ENCODE results near the gene ARID1B.
A peak's percentile ranks its signal among the peaks of the same experiment; 100 is the strongest.
"Not testable (repeated sequence)": the region's sequence is repeated elsewhere in the genome, so short reads cannot be mapped to it uniquely, and the experiment has no call there.

Gene ARID1B

DNA sequence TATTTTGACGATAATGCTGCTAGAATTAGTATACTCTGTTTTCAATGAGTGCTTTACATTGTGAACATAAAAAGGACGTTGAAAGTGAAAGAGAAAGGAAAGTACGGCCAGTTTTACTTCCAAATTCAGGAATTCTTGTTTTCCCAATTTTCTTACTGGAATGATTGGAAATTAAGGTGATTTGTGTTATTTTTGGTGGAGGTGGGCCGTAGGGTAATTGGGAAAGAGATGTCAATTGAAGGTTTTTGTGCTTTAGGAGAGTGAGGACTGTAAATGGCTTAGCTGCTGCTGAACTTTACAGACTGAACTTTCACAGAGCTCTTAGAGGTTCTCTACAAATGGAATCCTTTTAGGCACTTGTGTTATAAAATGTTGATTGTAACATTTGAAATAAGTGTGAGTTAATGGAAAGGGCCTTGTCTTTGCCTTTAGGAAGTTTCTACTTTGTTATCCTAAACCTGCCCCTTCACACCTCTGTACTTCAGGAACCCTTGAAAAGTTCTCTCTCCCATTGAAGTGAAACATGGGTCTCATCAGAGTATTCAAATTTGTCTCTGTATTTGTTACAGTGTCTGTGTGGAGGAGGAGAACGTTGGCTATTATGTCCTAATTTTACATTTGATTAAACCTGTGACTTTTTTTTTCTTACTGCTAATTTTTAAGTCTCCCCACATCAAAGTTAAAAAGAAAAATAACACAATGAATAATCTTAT, 256.4 kb downstream of the ARID1B start:
- DNase-seq, result no peak

DNA sequence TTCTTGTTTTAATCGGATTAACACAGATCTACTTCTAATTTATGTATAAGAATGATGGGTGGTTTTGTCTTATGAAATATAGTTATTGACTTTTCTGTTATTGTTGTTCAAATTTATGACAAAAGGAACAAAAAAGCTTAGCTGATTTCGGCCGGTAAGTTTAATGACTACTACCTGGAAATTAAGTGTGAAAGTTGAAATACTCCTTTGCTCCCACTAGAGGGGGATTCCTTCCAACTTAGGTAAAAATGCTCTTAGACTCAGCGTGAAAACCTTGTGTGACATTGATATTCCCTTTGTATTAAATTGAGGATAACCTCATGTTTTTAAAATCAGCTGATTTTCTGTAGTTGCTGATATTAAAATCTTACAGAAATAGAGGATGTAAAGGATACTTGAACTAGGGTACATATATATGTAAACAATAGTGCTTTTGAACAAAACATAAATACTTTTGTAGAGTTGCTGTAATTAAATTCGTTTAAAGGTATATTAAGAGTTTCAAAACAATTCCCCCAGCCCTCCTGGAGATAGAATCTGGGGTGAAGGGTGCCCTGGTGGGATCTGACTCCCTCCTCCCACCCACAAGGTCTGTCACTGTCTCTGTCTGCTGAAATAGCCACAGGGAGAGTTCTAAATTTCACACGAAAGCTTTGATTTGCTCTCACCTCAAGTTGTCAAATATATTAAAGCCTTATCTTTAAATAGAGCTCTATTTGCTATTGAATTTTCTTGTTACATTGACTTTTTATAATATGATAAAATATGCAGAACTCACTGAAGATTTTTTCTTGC, 257.5 kb downstream of the ARID1B start:
- DNase-seq, result peak in 1 of 2 donors; percentile 53

DNA sequence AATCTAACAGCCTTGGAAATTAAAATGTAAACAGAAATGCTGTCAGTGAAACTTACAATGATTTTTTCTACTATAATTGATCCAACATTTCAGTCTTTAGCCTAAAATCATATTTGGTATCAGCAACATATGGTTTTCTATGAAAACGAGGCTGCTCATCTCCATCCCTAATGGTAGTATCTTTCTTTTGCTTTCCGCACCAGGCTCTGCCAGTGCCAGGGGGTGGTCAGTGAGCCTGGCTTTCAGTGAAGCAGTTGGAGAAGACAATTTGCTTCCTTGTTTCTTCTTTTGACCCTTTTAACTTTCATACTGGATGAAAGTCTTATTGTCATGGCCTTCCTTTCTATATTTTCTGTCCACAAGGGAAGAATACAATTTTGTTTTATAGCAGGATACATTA, 258.4 kb downstream of the ARID1B start:
- no peak for DNase-seq

DNA sequence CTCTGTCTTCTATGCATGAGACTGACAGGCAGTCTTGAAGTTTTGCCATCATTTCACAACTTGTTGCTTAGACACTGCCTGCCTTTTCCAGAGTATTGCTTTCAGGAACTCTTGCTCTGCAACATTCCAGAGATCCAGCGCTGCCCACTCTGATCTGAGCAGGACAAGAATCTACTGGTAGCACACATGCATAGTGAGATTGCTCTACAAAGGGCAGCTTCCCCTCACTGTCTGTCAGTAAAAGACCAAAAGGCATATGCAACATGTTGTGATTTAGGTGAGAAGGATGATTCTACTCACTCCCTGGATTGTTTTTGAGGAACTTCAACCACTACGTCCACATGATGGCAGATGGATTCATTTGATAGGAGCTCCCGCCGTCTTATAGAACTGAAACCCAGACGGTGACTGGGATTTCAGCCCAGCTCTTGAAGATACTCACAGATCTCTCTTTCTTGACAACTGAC, 259.1 kb downstream of the ARID1B start:
- DNase-seq, result peak; percentile 37 to 69

DNA sequence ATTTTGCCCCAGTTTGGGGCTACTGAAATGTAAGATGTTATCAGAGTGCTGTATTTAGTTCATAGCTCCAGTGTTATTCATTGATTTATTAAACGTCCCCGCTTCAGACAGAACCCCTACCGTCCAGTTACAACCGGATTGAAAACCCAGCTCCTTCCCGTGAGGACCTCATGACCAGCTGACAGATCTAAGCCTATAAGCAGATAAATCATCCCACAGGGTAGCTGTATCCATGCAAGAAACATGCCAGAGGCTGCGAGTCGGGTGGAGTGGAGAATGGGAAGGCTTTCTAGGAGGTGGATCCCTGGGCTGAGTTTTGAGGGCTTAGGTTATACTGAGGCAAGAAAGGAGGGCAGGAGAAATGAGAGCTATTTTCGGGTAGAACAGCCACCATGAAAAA, 260.0 kb downstream of the ARID1B start:
- DNase-seq, result no peak

DNA sequence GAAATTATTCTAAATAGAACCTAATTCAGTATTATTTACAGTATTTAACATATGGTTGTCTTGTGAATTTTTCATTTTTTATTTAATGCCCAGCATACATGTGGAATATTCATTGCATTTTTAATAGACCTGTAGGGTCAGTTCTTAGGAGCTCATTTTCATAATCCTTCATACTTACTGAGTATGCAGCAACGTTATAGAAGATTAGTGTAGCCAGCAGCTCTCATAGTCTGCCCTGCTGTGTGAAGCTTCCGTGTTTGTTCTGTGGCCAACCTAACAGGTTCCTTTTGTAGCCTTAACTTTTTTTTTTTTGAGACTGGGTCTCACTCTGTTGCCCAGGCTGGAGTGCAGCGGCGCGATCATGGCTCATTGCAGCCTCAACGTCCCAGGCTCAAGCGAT, 261.4 kb downstream of the ARID1B start:
- DNase-seq, result no peak

DNA sequence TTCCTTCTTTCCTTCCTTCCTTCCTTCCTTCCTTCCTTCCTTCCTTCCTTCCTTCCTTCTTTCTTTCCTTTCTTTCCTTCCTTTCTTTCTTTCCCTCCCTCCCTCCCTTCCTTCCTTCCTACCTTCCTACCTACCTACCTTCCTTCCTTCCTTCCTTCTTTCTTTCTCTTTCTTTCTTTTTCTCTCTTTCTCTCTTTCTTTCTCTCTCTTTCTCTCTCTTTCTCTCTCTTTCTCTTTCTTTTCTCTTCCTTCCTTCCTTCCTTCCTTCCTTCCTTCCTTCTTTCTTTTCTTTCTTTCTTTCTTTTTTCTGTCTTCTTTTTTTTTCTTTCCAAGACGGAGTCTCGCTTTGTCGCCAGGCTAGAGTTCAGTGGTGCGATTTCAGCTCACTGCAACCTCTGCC, 262.5 kb downstream of the ARID1B start:
- DNase-seq, result not testable (repeated sequence)

DNA sequence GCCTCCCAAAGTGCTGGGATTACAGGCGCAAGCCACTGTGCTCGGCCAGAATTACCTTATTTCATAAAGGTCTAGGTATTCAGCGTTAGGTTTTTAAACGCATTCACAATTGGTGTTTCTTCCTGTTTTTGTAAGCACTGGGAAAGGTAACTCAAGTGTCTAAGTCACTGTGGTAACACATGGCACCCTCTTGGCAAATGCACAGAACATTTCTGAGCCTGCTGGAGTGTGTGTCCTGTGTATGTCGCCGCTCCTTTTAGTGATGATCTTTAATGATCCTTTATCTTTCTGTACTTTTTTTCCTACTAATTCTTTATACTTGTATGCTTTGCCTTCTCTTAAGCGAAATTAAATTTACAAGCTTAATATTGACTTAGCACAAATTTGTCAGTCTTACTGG, 263.0 kb downstream of the ARID1B start:
- DNase-seq, result no peak

DNA sequence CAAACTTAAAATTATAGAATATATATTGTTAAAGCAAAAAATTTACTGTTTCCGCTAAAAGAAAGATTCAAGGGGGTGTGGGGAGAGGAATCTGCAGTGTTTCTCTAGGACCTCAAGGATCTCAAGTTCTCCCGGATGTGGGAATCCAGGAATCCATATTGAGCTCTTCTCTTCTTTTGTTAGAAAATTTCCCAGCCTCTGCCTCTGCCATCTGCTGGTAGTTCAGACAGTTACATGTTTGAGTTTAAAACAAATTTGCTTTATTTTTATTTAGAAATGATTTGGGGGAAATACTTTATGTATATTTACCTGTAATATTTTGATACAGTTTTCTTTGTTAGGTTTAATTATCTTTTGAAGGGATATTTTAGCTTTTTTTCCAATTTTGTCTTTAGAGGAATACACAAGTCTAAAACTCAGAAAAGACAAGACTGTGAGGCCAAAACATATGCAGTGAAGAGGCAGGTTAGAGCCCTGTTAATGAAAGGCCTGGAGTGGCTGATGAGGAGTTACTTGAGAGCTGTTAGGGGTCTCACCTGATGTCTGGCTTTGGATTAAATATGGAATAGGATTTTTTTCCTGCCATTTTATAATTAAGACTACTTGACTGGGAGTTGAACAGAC, 268.8 kb downstream of the ARID1B start:
- DNase-seq, result no peak

DNA sequence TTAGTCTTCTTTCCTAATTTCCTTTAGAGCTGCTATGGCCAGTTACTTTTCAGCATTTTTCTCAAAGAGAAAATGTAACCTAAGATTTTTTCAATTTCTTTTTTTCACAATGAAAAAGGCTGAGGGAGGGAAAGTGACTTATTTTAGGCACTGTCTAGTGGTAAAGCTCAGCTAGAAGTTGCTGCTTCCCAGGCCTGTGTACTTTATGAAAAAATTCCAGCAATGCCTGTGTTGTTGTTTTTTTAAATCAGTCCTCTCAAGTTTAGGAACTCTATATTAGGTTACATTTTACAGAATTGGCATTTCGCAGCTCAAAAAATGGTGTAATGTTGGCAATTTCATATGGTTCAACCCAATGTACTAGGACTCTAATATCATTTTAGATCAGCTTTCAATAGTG, 269.6 kb downstream of the ARID1B start:
- DNase-seq, result no peak

DNA sequence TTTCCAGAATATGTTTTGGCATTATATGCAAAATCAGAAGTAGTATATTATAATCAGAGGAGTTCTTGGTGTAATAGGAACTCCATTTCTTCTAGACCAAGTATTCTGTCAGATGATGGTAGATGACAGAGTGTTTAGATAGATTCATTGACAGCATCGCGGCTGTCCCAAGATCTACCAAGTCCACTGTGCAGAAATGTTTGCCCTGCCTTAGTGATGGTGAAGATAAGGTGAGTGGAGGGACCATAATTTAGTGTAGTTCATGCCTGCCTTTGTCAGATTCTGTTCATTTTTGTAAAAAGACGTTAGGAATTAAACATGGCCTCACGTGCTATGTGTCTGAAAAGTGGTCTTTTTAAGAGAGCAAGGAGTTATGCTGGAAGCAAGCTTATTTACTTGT, 270.1 kb downstream of the ARID1B start:
- DNase-seq, result no peak

DNA sequence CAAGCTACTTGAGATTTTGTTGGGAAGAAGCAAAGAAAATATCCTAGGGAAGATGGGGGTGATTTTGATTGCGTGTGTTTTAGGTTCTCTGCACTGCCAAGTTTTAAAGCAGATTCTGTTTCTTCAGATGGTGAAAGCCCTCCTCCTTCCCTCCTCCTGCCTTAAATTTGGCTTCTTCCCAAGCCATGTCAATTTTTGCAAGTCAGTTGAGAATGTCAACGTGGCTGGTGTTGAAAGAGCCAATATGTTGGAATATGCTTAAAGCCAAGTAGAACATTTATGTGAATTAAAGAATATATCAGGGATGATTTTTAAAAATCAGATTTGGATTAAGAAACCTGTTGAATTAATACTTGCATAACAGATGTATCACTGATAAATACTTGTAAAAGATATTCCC, 270.8 kb downstream of the ARID1B start:
- DNase-seq, result no peak

DNA sequence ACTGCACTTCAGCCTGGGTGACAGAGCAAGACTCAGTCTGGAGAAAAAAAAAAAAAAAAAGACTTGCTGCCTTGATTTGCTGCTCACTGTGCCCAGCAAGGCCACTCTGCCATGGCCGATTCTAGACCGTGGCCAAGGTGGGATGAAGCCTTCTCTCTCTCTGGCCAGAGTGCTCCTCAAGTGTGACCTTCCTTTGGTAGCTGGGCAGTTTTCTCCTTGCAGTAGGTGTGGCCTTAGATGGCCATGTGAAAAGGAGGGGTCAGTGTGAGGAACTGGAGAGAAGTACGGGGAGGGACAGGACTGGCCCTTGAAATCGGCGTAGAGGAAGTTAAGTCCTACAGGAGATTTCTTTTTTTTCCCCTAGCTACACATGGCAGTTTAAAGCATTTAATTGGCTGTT, 272.0 kb downstream of the ARID1B start:
- DNase-seq, result no peak

DNA sequence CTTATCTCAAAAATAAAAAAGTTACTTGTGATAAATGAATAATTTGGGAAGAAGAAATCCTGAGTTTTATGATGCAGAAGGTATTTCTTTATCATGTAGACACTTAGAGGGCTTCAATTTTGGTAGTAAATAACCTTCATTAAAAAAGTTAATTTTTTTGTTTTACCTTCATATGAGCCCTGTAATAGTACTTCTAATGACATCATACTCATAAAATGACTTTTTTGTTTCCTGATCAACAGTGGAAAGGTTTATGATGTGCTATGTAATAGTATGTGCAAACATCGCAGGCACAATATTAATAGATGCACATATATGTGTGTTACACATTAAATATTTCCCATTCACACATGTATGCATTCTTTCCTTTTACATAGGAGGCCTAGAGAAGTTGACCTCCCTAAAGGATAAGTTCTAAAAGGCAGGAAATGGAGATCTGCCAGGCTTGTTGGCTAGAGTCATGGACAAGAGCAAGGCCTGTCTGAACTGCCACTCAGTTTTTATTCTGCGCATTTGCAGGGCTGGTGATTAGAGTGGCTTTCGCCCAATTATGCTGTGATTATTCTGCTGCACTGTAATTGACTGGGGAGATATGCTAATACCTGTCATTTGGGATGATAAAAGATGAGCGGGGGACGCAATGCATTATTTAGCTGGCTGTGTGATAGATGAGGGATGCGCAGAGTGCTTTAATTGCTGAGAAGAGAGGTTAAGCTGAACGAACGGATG, 273.5 kb downstream of the ARID1B start:
- no peak for DNase-seq

DNA sequence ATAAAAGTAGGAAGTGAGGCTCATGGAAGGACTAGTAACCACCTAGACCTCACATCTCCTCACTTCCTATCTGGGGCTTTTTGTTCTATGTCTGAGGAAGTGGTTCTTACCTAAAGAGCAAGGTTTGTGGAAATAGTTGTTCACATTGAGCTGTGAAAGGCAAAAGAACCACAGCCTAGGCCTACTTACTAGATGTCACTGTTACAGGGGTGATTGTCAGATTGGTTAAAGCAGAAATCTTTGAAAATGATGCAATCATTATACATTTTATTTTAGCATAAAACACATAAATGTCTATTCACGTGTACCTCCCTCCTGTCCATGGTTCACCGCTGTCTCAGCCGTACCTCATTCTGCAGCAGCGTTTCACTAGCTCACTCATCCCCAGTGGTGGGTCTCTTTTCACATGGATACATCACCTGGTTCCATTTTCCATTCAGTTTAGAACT, 277.4 kb downstream of the ARID1B start:
- no peak for DNase-seq

DNA sequence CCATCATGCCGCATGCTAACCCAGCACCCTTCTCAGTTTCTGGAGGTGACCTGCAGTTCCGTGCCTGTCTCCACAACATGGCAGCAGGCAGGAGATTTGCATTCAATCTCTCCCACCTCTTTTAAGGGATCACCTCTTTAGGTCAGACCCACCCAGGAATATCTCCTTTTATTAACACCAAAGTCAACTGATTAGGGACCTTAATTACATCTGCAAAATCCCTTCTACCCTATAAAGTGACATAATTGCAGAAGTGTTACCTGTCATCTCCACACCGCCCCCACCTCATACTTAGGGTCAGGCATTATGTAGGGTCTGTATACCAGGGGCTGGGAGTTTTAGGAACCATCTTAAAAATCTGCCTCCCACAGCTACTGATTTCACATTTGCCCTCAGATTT, 278.7 kb downstream of the ARID1B start:
- no peak for DNase-seq

DNA sequence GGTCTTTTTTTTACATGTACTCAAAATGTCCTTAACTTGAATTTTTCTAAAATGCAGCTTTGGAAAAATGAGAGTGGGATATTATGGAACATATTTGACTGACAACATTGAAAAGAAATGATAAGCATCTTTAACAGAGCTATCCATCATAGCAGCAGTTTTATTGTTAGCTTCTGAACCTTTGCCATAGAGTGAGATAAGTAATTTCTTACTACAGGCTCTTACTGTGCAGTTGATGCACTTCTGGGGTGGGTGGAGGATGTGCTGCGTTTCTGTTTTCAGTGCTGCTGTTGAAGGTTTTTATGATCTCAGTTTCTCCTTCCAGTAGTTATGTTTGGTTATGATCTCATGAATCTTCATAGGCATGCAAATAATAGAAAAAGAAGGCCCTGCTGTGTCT, 279.1 kb downstream of the ARID1B start:
- DNase-seq, result no peak

DNA sequence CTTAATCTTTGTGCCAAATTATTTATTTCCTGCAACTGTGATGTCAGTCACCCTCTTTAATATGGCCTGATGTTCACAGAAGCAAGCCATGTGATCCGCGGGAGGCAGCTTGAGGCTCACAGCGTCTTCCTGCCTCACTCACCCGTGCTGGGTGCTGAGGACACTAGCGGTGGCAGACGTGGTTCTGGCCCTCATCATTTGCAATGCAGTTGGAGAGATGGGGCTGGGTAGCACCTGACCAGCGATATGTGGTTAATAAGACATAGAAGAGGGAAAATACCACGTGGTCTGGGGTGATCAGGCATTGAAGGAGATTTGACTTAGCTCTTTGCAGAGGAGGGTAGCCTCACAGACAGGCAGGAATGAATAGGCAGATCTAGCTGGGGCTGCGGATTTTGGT, 281.4 kb downstream of the ARID1B start:
- no peak for DNase-seq

DNA sequence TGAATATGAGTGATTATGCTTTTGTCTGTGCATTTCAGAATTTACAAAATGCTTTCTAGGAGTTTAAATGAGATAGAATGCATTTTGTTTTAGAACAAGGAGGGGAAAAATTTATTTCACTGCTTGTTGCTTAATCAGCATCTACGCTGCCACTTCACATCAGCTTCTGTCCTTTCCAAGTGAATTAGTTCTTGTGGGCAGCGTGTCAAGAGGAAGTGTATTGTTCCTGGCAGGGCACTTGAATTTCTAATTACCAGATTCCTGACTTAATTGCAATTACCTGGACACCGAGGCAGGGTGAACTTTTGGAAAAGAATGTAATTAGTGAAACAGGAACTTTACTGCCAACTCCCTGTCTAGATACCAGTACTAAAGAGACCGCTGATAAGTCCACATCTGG, 282.6 kb downstream of the ARID1B start:
- no peak for DNase-seq

DNA sequence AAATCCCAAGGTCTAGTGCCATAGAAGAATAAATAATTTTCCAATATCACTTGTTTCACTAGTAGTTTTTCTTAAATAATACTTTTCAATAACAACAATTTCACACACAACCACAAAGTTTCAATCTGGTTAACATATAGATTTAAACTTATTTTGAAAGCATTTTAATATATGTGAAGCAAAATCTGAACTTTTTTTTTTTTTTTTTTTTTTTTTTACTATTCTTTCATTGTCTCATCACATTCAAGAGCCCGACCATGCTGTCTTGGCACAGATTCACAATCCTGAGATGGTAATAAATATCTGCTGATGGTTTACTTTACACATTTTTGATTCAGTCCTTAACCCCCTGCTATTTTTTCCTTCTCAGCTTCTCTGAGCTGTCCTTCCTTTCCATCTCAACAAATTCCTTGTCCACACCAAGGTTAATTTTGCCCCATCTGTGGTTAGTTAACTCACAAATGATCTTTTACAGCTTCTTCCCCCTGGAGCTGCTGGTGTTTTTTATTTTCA, 283.3 kb downstream of the ARID1B start:
- DNase-seq, result no peak

DNA sequence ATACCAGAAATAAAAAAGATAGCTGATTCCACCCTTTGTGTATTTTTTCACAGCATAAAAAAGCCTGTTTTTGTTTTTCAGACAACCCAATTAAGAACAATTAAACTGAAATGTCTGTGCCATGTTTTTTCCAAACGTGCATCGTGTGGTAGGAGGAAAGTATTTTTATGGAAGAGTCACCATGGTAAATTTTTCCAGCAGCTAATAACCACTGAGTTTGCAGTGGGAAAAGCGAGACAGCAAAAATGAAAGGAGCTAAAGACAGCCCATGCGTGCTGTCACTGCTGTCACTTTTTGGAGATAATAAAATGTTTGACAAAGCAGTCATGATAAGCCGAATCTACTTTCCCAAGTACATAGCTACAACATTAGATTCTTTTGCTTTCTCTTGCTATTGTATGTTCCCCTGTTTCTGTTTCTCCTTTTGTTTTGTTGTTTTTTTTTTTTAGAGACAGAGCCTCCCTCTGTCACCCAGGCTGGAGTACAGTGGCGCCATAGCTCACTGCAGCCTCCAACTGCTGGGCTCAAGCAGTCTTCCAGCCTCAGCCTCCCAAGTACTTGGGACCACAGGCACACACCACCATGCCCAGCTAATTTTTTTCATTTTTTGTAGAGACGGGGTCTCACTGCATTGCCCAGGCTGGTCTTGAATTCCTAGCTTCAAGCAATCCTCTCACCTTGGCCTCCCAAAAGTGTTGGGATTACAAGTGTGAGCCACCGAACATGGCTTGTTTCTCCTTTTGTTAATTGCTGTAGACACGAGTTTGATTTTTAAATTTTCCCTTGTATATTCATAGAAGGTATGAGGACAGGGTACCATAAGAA, 284.8 kb downstream of the ARID1B start:
- no peak for DNase-seq

Data from hippocampal formation (tissue), 2 donors.